SW480 (cell line): Measurements from ENCODE around the gene TCERG1L.

Experiments used
- DNase-seq: peaks from one replicate; pipeline ENCODE4 v3.0.0-alpha.2; 2016; ENCODE audit warnings: low spot score

The TCERG1L gene

DNA sequence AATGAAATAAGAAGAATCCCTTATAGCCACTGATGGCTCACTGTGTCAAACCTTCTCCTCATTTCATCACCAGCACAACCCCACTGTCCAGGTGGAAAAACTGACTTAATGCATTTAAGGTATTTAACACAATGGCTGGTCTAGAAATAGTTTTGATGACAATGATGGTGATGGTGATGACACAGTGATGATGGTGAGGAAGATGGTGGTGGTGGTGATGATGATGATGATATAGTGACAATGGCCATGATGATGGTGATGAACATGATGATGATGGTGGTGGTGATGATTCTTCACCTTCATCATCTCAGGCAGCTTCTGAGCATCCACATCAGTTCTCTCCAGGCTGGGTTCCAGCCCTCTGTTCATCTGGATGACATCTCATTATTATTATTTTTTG, 186.6 kb downstream of the TCERG1L start:
- DNase-seq: no peak

DNA sequence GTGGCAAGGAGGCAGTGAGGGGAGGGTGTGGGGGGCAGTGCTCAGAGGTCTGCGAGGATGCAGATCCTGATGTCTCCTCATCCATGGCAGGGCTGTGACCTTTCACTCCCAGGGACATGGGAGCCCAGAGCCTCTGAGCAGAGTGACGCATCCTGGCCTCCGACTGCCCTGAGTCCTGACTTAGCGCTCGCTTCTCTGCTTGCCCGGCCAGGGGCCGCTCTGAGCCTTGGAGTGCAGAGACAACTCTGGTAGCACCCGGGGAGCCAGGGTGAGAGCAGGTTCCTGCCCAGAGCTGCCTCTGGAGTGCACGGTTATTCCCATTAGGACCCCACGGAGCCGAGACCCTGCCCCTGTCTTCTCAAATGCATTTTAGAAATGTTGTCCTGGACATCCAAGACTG, 188.0 kb downstream of the TCERG1L start:
- DNase-seq: no peak

DNA sequence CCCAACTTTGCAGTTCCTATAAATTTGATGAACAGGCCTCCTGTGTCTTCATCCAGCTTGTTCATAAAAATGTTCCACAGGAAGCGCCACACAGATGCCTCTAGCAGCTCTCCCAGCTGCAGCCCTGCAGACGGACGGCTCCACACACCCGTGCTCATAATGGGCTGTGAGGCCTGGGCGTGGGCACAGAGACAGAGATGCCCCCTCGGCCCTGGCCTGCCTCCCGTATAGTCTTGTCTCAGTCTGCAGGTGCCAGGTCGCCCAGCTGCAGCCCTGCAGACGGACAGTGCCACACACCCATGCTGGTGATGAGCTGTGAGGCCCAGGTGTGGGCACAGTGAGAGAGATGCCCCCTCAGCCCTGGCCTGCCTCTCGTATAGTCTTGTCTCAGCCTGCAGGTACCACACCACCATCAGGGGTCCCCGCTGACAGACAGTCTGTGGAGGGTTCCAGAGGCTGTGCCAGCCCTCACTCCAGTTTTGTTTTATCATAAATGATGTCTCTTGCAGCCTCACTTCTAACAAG, 189.9 kb downstream of the TCERG1L start:
- DNase-seq: no peak

DNA sequence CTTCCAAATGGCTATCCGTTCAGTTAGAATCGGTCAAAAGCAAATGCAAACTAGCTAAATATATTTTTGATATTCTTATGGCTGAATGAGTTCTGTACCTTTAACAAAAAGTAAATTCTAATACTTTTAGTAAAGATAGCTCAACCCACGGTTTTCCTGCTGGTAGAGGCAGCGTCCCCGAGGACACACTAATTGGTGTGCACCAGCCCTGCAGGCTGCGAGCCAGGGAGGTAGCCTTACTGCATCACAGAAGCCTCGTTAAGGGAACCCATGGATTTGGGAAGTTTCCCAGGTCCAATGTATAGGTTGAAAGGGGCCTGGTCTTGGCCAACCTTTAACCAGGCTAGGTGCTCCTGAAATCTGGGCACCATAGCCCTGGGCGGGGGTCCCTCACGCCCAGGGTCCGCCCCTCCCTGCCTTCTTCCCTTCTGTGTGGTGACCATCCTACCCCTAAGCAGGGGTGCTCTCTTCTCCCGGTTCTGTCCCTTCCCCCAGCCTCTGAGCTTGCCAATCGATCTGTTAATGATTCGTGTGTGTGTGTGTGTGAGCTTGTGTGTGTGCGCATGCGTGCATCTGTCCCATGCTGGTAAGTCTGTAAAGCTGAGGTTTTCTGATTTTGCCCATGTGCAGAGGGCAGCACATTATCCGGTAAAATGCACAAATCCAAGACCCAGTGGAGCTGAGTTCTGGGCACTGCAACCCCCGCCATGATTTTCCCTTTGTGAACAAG, 191.7 kb downstream of the TCERG1L start:
- no peak for DNase-seq

DNA sequence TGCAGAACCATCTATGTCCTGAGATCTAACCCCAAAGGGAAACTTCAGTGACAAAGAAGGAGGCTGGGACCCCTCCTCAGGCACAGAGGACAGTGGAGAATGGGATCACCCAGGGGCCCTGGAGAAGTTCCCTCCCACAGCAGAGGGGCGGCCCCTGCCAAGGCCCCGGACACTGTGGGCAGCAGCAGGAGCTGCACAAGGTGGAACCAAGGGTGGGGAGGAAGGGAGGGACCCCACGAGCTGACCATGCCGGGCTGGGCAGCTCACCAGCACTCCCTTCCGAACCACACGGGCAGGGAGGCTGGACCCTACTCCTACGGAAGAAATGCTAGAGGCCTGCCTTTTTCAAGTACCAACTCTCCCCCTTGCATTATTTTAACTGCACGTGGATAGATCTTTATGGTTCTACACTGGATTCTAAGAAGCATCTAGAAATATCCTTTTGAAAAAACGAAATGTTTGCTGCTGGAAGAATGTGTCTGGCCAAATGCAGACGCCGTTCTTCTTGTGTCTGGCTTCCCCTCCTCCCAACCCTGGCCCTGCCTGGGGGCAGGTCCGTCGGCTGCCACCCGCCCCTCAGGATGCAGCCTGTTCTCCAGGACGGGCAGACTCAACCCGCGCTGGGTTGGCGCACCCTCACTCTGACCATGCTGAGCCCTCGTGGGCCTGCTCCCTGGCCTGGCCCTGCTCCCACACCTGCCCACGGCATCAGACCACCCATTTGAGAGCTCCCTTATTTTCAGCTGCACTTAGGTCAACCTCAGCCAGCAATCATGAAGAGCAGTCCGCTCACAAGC, 193.9 kb downstream of the TCERG1L start:
- no peak for DNase-seq

DNA sequence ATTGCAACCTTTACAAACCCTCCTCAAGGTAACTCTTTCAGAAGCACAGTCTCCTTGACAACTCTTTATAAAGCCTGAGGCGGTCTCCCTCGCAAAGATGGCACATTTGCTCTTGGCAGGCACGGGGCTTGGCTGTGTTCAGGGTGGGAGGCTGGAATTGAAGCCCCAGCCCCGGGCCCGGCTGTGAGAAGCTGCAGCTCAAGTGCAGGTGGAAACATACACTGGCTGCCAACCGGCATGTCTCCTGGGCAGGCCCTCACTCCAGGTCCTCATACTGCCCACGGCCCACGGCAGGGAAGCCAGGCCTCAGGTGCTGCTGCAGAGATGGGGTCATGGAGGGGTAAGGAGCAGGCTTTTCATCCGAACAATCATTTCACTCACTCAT, 194.5 kb downstream of the TCERG1L start:
- DNase-seq: no peak

DNA sequence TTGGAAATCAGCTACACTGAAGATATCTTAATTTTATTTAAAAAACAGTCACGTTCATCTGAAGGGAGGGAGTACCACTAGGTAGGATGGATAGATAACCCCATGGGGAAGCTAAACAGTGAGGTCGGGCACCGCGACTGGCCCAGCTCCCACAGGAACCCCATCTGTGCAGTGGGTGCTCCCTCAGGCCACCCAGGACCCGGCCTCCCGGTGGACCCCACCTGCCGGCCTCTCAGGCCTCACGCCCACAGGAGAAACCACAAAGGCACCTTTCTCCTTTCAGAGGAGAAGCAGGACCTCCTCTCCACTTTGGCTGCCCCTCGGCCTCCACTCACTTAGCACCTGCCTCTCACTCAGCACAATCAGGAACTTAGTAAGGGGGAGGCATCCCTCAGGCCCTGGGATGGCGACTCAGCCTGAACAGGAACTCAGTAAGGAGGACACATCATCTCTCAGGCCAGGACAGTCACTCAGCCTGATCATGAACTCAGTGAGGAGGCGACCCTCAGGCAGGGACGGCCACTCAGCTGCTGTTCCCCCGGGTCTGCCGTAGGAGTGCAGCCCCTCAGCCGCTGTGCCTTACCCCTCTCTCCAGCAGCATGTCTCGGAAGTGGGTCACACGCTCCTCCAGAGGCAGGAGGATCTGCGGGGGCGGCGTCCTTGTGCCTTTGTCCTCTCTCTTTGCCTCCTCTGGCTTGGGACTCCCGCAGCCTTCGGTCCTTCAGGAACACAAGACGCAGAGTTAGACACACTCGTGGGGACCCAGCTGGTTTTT, 195.1 kb downstream of the TCERG1L start:
- DNase-seq: no peak

DNA sequence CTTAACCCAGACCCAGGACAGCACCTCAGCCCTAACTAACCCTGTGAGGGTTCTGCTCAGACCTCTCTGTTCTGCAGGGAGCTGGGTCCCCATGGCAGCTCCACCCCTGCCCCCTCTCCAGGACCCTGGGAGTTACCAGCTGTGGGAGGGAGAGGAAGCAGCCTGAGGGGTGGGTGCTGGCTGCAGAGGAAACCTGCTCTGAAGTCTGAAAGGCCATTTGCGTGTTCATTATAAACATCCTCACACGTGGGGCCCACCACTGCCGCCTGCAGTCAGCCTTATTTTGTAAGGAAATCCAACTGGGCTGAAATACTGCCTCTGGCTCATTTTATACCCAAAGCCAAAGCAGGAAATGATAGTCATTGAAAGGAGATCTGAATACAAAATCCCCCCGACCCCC, 195.7 kb downstream of the TCERG1L start:
- no peak for DNase-seq

DNA sequence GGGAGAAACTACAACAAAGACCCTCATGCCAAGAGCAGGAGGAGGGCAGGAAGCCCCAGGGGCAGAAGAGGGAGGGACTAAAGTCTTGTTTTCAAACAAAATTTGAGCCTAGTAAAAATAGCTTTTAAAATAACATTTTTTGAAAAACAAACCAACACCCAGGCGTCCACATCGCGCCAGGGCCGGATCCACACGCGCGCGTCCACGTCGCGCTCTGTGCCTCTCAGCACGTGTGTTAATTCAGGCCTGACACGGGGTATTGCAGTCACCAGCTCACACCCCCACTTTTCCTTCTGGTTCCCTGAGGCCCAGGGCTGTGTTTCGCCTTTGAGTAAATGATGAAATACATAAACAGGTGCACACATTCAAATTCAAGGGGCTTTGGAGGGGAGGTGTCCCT, 196.2 kb downstream of the TCERG1L start:
- no peak for DNase-seq

DNA sequence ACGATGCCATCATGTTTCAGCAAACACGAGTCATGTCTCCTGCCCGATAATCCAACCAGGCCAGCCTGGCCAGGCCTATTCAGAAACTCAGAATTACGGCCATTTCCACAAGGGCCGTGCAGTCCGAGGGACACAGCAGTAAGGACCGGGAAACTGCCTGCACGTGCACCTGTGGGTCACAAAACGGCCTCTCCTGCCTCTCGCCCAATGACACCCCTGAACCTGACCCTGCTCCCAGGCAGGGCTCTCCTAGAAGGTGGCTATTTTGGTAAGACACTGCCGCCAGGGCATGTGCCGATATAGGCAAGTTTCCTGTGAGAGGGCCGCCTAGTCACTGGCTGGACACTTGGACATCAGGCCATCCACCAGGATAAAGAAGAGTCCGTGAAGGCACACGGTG, 196.7 kb downstream of the TCERG1L start:
- no peak for DNase-seq

DNA sequence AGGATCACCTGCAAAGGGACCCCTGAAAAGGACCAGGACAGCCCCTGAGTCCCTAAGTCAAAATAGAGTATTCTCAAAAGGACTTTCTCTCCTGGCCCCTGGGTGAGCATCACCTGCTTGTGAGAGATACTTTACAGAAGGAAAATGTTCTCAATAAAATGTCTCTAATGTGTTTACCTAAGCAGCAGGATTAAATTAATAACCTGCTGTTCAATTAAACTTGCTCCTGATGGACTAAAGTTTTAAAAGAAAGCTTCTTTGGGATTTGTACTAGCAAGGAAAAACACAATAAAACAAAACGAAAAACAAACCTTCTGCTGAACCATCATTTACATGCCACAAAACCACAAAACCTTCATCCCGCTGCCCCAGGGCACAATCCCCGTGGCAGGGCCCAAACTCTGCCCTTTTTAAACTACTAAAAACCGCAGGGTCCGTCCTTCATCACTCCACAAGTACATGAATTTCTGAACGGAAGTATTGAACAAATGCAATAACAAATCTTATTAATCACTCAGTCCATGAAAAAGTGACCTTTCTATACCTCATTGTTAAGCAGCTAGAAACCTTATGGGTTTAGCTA, 197.7 kb downstream of the TCERG1L start:
- DNase-seq: no peak

DNA sequence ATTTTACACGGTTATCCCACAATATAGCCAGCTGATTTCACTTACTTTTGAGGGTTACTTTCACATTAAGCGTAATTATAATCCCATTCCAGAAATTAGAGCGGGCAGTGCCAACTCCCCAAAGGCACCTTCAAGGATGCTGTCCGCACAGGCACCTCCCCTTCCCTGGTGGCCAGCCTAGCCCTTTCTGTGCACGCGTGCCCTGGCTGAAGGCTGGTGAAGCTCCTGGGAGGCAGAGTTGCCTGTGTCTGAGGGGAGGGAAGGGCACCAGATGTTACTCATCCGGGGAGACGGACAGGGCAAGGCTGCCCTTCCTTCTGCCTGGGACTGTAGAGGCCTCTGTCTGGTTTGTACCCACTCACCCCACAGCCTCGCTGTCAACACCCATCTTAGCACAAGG, 198.4 kb downstream of the TCERG1L start:
- no peak for DNase-seq

DNA sequence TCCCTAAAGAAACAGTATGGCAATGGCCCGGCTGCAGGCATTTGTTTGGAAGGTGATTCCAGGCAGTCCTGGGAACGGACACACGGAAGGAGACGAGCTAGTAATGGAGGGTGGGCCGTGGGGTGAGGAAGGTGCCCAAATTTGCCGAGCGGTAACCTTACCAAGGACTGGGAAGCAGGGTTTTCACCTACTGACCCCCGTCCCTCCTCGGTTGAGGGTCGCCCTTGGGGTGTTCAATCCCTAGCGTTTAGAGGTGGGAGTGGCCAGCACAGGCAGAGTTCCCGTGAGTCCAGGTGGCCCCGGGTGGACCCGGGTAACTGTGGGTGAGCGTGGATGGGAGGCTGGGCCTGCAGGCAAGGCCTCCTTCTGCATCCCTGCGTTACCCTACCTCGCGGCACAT, 198.8 kb downstream of the TCERG1L start:
- no peak for DNase-seq

DNA sequence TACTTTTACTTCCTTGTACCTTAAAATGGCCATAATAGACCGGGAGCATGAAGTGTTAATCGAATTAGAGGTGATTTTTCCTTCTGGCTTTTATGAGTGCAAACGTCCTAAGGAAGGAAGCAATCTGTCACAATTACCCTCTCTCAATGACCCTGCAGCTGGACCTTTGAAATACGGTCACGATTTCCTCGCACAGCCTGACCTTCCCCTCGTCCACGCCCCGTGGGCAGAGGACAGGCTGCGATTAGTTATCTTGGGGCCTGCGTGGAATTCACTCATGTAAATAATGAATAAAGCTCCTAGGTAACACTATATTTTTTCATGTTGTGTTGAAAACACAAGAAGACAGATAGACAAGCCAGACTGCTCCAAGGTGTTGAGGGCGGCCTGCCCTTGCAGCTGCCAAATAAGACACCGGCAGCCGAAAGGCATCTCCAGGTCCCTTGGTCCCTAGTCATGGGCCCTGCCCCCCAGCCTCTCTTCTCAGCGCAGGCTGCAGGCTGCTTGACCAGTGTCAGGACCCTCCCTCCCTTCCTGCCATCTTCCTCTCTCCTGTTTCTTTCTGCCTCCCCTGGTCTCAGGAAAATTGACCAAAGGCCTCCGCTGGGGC, 199.9 kb downstream of the TCERG1L start:
- no peak for DNase-seq

DNA sequence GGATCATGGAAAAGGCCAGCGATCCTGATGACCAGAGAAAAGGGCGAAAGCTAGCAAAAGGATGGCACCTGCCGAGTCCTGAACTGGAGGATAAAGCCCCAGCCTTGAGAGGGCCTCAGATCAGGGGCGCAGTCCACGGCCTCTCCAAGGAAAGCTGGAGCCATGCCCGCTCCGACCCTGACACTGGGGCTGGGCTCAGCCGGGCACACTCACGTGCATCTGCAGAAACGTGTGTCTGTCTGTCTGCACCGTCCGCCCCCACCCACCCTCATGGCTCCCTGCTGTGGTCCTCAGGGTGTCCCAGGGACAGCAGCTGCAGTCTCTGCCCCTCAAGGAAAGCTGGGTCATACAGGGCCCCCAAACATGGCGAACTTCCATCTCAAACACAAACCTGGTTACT, 200.5 kb downstream of the TCERG1L start:
- no peak for DNase-seq

DNA sequence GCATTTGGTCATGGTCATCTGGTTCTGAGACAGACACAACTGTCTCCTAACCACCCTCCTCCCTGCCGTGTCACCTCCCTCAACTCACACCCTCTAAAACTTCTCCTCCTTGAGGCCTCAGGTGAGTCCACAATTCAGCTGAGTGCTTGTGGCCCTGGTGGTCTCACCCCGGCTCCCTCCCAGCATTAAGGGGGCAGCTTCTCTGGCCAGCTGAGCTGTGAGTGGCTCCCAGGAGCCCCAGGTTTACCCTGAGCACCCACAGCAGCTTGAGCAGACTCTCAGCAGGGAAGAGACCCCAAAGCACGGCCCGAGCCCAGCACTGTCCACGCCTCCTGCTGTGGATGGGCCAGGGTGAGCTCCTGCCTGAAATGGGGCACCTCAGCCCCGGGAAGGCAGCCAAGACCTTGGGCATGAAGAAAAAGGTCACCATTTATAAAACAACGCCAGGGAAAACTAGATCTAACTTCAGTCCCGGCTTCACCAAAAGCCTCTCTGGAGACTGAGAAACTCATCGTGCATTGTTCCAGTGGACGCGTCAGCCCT, 201.2 kb downstream of the TCERG1L start:
- DNase-seq: no peak

DNA sequence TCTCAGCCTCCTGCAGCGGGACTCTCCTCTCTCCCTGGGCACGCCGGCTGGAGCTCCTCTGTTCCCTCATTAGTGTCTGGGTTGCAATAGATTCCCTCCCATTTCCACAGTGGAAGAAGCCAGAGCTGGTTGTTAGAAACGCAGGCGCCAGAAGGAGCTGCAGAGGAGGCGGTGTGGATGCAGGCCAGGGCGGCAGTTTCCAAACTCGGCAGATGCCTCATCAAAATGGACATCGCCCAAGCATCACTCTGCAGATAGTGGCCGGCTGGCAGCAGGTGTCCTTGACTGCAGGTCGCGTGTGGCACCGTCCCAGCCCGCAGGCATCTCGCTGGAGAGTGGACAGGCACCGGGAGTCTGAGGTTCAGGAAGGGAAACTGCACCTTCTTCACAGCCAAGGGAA, 201.8 kb downstream of the TCERG1L start:
- no peak for DNase-seq

DNA sequence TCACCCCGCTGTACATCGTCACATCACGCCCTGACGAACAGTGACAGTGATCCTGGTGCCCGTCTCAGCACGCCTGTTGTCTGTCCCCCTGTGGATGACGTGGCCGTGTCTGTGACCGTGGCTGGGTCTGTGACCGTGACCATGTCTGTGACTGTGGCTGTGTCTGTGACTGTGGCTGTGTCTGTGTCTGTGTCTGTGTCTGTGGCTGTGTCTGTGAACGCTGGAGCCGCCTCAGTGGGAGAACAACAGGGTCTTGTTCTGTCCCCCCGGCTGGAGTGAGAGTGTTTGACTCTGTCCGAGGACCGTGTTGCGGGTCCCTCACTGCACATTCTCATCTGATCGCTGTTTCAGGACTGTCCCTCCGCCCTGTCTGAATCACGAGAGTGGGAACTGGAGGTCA, 202.2 kb downstream of the TCERG1L start:
- DNase-seq: no peak

DNA sequence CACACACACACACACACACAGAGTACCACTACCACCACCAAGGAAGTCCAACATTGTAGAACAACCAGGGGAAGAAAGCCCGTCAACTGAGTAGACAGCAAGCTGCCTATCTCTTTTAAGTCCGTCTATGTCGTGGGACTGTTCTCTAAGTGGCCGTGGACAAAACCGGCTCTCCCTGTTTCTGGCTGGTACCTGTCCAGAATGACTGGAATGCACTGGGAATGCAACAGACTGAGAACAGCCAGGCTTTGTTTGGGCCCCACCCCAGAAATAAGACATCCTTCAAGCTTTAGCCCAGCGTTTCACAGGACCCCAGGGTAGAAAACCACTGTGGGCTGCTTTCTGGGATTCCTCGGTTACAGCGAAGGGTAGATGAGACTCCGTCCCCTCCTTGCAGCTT, 203.6 kb downstream of the TCERG1L start:
- no peak for DNase-seq

DNA sequence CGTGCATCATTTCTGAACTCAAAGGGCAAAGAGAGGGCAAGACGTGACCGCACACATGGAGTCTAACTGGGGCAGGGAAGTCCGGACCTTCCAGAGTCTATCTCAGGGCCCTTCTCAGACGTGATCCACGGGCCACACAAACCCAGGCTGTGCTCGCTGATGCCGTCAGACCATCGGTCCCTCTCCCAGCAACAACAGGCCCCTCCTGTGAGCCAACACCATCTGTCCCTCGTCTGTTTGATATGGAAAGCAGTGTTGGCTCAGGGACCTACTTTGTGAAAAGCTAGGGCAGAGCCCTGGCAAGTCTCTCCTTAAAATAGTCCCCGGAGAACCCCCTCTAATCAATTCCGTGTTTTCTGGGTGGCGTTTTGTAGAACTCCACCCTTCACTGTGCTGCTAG, 208.8 kb downstream of the TCERG1L start:
- DNase-seq: no peak

DNA sequence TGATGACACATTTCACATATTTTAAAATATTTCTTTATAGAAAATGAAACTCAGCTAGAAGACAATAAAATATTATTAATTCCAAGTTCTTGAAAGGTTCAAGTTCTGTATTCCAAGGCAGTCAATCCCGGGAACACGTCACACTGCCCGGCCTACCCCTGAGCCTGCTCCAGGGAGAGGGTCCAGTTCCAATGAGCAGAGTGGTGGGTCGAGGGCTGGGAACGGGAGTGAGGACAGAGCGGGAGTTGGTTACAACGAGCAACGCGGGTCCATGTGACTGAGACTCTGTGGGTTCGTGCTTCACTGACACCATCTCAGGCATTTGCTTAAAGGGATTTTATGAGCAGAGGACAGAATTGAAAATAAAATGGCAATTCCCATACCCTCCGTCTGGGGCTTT, 209.4 kb downstream of the TCERG1L start:
- no peak for DNase-seq
